ENCODE results near the gene FOXB2. TPM values are rescaled to one million over a fixed set of nuclear protein-coding genes. Genes with fewer than 3 reads are reported as not detected.

Gene FOXB2
- total and polyA plus RNA-seq, 2 of the 13 experiments (the other 11 are each of a cell fraction or from before 2014, with no cell fraction given), result not detected

DNA sequence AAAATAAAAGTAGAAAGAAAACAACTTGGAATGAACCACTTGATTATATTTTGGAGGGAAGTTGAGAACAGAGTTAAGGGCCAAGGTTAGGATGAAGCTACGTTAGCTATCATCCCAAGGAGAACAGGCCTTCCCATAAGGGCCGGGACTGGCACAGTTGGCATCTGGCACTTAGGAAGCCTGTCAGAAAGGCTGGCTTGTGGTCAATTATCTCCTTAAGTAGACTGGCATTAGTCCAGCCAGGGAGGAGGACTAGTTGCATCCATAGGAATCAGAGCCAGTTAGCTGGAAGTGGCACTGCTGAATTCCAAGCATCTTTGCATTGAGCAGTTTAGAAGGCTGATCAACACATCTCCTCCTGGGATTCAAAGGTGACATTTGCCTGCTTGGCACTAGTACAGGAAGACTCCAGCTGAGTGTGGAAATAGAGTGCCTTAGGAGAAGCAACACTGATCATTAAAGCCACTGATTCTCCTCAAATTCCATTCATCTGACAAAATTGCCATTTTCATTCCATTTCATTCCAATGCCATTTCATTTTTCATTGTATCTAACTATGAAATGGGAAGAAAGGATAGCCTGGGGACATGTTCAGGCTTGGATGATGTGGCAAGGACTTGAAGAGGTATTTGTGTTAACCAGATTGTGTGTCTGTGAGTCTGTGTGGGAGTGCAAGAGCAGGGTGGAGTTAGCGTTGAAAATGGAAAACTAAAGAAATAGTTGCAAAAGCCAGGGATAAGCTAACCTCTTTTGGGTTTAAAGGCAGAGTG, 5.5 kb downstream of the FOXB2 start:
- CTCF ChIA-PET (ENCODE audit: low intra/inter-chr PET ratio, low total read pairs), result no interaction called here
- Histone ChIP-seq H3K4me3 (replicated peaks in 1 of 3; ENCODE audit: insufficient read depth in 1 of 3, low read depth in 2 of 3, low read length in 3 of 3) (no peak overlapping the region), H3K36me3 (replicated peaks in 1 of 2; ENCODE audit: control insufficient read depth in 1 of 2, insufficient read depth in 2 of 2, low read length in 2 of 2) (no peaks in the 10 kb centered on the region), H3K4me2 (ENCODE audit: low read depth, low read length) (no peak overlapping the region), H3K9me3 (ENCODE audit: low read length) (no peaks in the 10 kb centered on the region), H2AFZ (ENCODE audit: low read length) (no peak overlapping the region), H3K27me3 (ENCODE audit: control insufficient read depth in 1 of 2, insufficient read depth in 2 of 2, low read length in 2 of 2) (peaks cover 1 to 43% of the 10 kb centered on the region in 2 experiments; a peak in 4 of 5 replicates), H3K4me1 (ENCODE audit: insufficient read depth, low read length) (no peaks in the 10 kb centered on the region), H4K20me1 (ENCODE audit: insufficient read depth, low read length) (no peaks in the 10 kb centered on the region), H3K9ac (ENCODE audit: insufficient read depth, low read depth, low read length) (no peak overlapping the region), H3K27ac (ENCODE audit: extremely low read length, insufficient read depth, low read length) (no peak overlapping the region), H3K79me2 (ENCODE audit: insufficient read depth, low read length) (no peaks in the 10 kb centered on the region)
- DNase-seq (ENCODE audit: low spot score), result no peak
- BruUV-seq (replicated peaks), result no TSS peak
- no peak for FAIRE-seq
- no peak for ATAC-seq
- intact Hi-C loops (cut with micrococcal nuclease; ENCODE audit: unreplicated experiment), result no loop called here
- 21% methylated on average over 3 of the region's 3 CpGs for WGBS (ENCODE audit: low lambda C conversion rate)
- in situ Hi-C loops (cut with HindIII; ENCODE audit: extremely low pct_ligation_motif_present, low pct_unique_long_range_greater_than_20kb), result no loop called here
- POLR2A ChIA-PET, result no interaction called here
- TF ChIP-seq CEBPB (IDR thresholded peaks at IDR 0.05; ENCODE audit: borderline replicate concordance, low read depth, low read length) (no peak), GATAD2A (CRISPR knock-in tag; IDR thresholded peaks at IDR 0.05) (no peak), ZIK1 (CRISPR knock-in tag; IDR thresholded peaks at IDR 0.05; ENCODE audit: borderline replicate concordance, low read depth) (no peak), ZNF484 (CRISPR knock-in tag; IDR thresholded peaks at IDR 0.05; ENCODE audit: borderline replicate concordance, low read depth) (no peak), ISX (CRISPR knock-in tag; conservative IDR thresholded peaks at IDR 0.05) (no peak)

DNA sequence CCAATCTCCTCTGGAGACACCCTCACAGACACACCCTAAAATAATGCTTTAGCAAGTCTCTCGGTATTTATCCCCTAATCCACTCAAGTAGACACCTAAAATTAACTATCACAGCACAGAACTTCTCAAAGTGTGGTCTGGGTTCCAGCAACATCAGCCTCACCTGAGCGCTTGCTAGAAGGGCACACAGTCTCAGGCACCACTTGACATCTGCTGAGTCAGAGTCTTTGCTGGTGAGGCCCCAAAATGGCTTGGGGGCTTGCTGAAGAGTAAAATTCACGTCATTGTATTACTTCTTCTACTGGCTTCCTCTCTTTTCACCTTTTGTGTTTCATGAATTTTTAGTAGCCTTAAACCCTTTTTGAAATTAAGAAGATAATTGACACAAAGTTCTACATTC, 9.0 kb downstream of the FOXB2 start:
- CTCF ChIA-PET (ENCODE audit: low intra/inter-chr PET ratio, low total read pairs), result no interaction called here
- no peak for FAIRE-seq
- no peaks in the 10 kb centered on the region for H3K4me1 ChIP-seq (ENCODE audit: insufficient read depth, low read length)
- H3K9me3 ChIP-seq (ENCODE audit: low read length), result no peaks in the 10 kb centered on the region
- no peak for ATAC-seq
- in situ Hi-C loops (cut with HindIII; ENCODE audit: extremely low pct_ligation_motif_present, low pct_unique_long_range_greater_than_20kb), result no loop called here
- intact Hi-C loops (cut with micrococcal nuclease; ENCODE audit: unreplicated experiment), result no loop called here
- H3K9ac ChIP-seq (ENCODE audit: insufficient read depth, low read depth, low read length), result no peak overlapping the region
- H3K79me2 ChIP-seq (ENCODE audit: insufficient read depth, low read length), result no peaks in the 10 kb centered on the region
- H3K27me3 ChIP-seq (ENCODE audit: control insufficient read depth in 1 of 2, insufficient read depth in 2 of 2, low read length in 2 of 2), result peaks cover 0 to 24% of the 10 kb centered on the region in 2 experiments; a peak in 2 of 5 replicates
- WGBS (ENCODE audit: low lambda C conversion rate), result 0% methylated on average over 3 of the region's 3 CpGs
- DNase-seq (ENCODE audit: low spot score), result no peak
- H3K4me2 ChIP-seq (ENCODE audit: low read depth, low read length), result no peak overlapping the region
- H4K20me1 ChIP-seq (ENCODE audit: insufficient read depth, low read length), result no peaks in the 10 kb centered on the region
- POLR2A ChIA-PET, result no interaction called here
- no peak overlapping the region for H2AFZ ChIP-seq (ENCODE audit: low read length)
- no peak overlapping the region for H3K4me3 ChIP-seq (replicated peaks in 1 of 3; ENCODE audit: insufficient read depth in 1 of 3, low read depth in 2 of 3, low read length in 3 of 3)
- no peak overlapping the region for H3K27ac ChIP-seq (ENCODE audit: extremely low read length, insufficient read depth, low read length)
- BruUV-seq (replicated peaks), result no TSS peak
- no peaks in the 10 kb centered on the region for H3K36me3 ChIP-seq (replicated peaks in 1 of 2; ENCODE audit: control insufficient read depth in 1 of 2, insufficient read depth in 2 of 2, low read length in 2 of 2)
- TF ChIP-seq ZNF101 (CRISPR knock-in tag; IDR thresholded peaks at IDR 0.05; ENCODE audit: borderline replicate concordance, low read depth) (no peak), CENPBD1 (CRISPR knock-in tag; IDR thresholded peaks at IDR 0.05; ENCODE audit: borderline replicate concordance, low read depth) (no peak), ZFP82 (CRISPR knock-in tag; IDR thresholded peaks at IDR 0.05; ENCODE audit: borderline replicate concordance) (no peak), NFE2L1 (CRISPR knock-in tag; IDR thresholded peaks at IDR 0.05; ENCODE audit: borderline replicate concordance) (no peak), MXD4 (CRISPR knock-in tag; IDR thresholded peaks at IDR 0.05) (no peak), PATZ1 (CRISPR knock-in tag; IDR thresholded peaks at IDR 0.05) (no peak), ZNF33A (CRISPR knock-in tag; IDR thresholded peaks at IDR 0.05; ENCODE audit: borderline replicate concordance) (no peak)
- TF ChIP-seq, protein P1, sequence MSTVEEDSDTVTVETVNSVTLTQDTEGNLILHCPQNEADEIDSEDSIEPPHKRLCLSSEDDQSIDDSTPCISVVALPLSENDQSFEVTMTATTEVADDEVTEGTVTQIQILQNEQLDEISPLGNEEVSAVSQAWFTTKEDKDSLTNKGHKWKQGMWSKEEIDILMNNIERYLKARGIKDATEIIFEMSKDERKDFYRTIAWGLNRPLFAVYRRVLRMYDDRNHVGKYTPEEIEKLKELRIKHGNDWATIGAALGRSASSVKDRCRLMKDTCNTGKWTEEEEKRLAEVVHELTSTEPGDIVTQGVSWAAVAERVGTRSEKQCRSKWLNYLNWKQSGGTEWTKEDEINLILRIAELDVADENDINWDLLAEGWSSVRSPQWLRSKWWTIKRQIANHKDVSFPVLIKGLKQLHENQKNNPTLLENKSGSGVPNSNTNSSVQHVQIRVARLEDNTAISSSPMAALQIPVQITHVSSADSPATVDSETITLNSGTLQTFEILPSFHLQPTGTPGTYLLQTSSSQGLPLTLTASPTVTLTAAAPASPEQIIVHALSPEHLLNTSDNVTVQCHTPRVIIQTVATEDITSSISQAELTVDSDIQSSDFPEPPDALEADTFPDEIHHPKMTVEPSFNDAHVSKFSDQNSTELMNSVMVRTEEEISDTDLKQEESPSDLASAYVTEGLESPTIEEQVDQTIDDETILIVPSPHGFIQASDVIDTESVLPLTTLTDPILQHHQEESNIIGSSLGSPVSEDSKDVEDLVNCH (CRISPR knock-in tag; IDR thresholded peaks at IDR 0.05), result no peak
